ENCODE results near the gene SQSTM1. TPM values are rescaled to one million over a fixed set of nuclear protein-coding genes. Genes with fewer than 3 reads are reported as not detected.

The SQSTM1 gene
- total RNA-seq, 1 experiment from 2014 or later: 715 TPM

DNA sequence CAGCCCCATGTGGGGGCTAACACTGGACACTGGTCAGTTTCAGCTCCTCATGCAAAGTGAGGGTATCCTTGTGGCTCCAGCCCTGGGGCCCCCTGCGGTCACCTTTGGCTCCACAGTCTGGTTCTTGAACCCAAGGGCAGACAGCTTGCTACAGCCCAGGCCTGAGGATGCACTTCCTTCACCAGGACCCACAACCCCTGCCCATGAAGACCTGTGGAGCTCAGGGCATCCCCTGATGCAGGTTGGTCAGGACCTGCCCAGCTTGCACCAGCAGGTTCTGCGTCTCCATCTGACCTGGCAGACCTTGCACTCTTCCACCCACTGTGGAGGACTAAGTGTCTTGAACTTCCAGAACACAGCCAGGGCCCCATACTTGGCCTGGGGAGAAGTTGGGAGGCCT is 41.6 kb downstream of the SQSTM1 start:
- Histone ChIP-seq H3K4me3 (no peak overlapping the region), H3K9me3 (ENCODE audit: insufficient read depth, low read depth) (no peaks in the 10 kb centered on the region), H3K4me2 (no peak overlapping the region), H3K36me3 (ENCODE audit: low read depth) (no peaks in the 10 kb centered on the region), H2AFZ (no peak overlapping the region), H3K9me2 (ENCODE audit: insufficient read depth) (no peaks in the 10 kb centered on the region), H4K20me1 (ENCODE audit: insufficient read depth) (no peaks in the 10 kb centered on the region), H3K27me3 (ENCODE audit: insufficient read depth, low read depth) (no peaks in the 10 kb centered on the region), H3K79me2 (ENCODE audit: low read depth) (peaks cover 6% of the 10 kb centered on the region; the same call in 1 of the 2 replicates), H3K4me1 (replicated peaks; ENCODE audit: insufficient read depth) (peaks cover 6% of the 10 kb centered on the region; the same call in 1 of the 2 replicates), H3F3A (ENCODE audit: insufficient read depth, low read depth) (peaks cover 26% of the 10 kb centered on the region), H3K27ac (no peak overlapping the region)
- TF ChIP-seq CTCF (conservative IDR thresholded peaks at IDR 0.05): no peak
- TF ChIP-seq EZH2 (IDR thresholded peaks at IDR 0.05; ENCODE audit: low read depth): no peak
- CTCF ChIA-PET: no interaction called here
- intact Hi-C loops (cut with micrococcal nuclease; ENCODE audit: unreplicated experiment): no loop called here
- BruUV-seq (replicated peaks): no TSS peak
- POLR2A ChIA-PET (ENCODE audit: unreplicated experiment): no interaction called here
- DNase-seq: no peak

DNA sequence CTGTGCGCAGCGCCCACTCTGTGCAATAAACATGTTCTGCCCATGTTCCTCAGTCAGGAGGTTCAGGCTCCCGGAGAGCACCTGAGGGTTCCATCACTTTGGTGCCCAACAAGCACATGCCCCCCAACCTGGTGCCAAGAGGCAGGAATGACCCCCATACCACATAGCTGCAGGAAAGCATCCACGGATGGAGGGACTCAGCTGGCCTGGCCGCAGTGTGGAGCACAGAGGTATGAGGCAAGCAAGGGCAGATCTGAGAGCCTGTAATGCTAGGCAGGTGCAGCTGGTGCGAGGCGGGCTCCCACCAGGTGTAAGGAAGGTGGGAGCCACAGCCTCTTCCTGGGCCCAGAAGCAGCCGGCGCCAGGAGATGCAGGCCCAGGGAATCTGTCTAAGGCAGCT is 42.2 kb downstream of the SQSTM1 start:
- no peaks in the 10 kb centered on the region for H3K36me3 ChIP-seq (ENCODE audit: low read depth)
- no peaks in the 10 kb centered on the region for H4K20me1 ChIP-seq (ENCODE audit: insufficient read depth)
- H3F3A ChIP-seq (ENCODE audit: insufficient read depth, low read depth): peaks cover 22% of the 10 kb centered on the region
- DNase-seq: no peak
- ChIA-PET CTCF (no interaction called here), POLR2A (ENCODE audit: unreplicated experiment) (no interaction called here)
- no peaks in the 10 kb centered on the region for H3K79me2 ChIP-seq (ENCODE audit: low read depth)
- H3K4me1 ChIP-seq (replicated peaks; ENCODE audit: insufficient read depth): 0 out of 2 replicates have a peak, but pooled peaks cover 6% of the 10 kb centered on the region
- no peaks in the 10 kb centered on the region for H3K9me2 ChIP-seq (ENCODE audit: insufficient read depth)
- H3K9me3 ChIP-seq (ENCODE audit: insufficient read depth, low read depth): no peaks in the 10 kb centered on the region
- no peaks in the 10 kb centered on the region for H3K27me3 ChIP-seq (ENCODE audit: insufficient read depth, low read depth)
- intact Hi-C loops (cut with micrococcal nuclease; ENCODE audit: unreplicated experiment): no loop called here
- TF ChIP-seq EZH2 (IDR thresholded peaks at IDR 0.05; ENCODE audit: low read depth): no peak
- no peak for TF ChIP-seq CTCF (conservative IDR thresholded peaks at IDR 0.05)
- no peak overlapping the region for H3K4me3 ChIP-seq
- H2AFZ ChIP-seq: no peak overlapping the region
- no TSS peak for BruUV-seq (replicated peaks)
- no peak overlapping the region for H3K4me2 ChIP-seq
- no peak overlapping the region for H3K27ac ChIP-seq

DNA sequence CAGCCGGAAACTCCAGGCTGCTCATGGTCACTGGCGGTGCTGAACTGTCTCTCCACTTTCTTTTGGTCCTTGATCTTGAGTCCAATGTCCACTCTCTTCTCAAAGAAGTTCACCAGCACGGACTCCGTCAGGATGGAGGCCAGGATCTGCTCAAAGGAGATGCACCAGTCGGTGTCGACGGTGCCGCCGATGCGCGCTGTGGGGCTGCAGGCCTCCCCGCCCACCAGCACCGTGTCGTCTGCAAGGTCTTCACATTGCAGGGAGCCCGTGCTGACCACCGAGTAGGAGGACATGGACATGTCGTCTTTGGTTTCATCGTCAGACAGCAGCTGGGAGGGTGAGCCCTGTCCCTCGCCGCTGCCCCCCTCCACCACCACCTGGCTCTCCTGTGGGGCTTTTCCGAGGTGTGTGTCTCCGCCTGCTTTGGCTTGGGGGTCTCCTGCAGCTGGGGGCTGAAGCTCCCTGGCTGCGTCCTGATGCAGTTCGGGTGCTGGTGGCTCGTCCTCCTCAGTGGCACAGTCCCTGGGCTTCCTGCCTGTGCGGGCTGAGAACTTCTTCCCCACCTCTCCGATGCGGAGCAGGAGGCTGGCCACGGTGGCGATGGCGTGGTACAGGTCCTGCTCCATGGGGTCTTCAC is 42.9 kb downstream of the SQSTM1 start:
- CTCF ChIA-PET: no interaction called here
- BruUV-seq (replicated peaks): no TSS peak

More for the DNA sequence above, 42.9 kb downstream of the SQSTM1 start:
- no peak overlapping the region for H3K4me2 ChIP-seq
- TF ChIP-seq CTCF (conservative IDR thresholded peaks at IDR 0.05) (no peak), EZH2 (IDR thresholded peaks at IDR 0.05; ENCODE audit: low read depth) (no peak)
- H3F3A ChIP-seq (ENCODE audit: insufficient read depth, low read depth): peaks cover 20% of the 10 kb centered on the region
- H3K36me3 ChIP-seq (ENCODE audit: low read depth): no peaks in the 10 kb centered on the region
- no peak overlapping the region for H3K27ac ChIP-seq
- no peak for DNase-seq
- H2AFZ ChIP-seq: no peak overlapping the region
- no peaks in the 10 kb centered on the region for H3K79me2 ChIP-seq (ENCODE audit: low read depth)
- no peaks in the 10 kb centered on the region for H3K9me3 ChIP-seq (ENCODE audit: insufficient read depth, low read depth)
- intact Hi-C loops (cut with micrococcal nuclease; ENCODE audit: unreplicated experiment): no loop called here
- 0 out of 2 replicates have a peak, but pooled peaks cover 6% of the 10 kb centered on the region for H3K4me1 ChIP-seq (replicated peaks; ENCODE audit: insufficient read depth)
- H3K9me2 ChIP-seq (ENCODE audit: insufficient read depth): no peaks in the 10 kb centered on the region
- no peaks in the 10 kb centered on the region for H4K20me1 ChIP-seq (ENCODE audit: insufficient read depth)
- H3K4me3 ChIP-seq: no peak overlapping the region
- no peaks in the 10 kb centered on the region for H3K27me3 ChIP-seq (ENCODE audit: insufficient read depth, low read depth)
- POLR2A ChIA-PET (ENCODE audit: unreplicated experiment): no interaction called here

Data from PC-9 (cell line).